NCI-H2227 treated with DMSO at 0.1 percent for 48 hours (cell line): ENCODE results near the gene MYH13.

Source experiments
- DNase-seq: peaks from one replicate; lab custom pipeline; 2025; lab: John Stamatoyannopoulos, UW

MYH13 gene

DNA sequence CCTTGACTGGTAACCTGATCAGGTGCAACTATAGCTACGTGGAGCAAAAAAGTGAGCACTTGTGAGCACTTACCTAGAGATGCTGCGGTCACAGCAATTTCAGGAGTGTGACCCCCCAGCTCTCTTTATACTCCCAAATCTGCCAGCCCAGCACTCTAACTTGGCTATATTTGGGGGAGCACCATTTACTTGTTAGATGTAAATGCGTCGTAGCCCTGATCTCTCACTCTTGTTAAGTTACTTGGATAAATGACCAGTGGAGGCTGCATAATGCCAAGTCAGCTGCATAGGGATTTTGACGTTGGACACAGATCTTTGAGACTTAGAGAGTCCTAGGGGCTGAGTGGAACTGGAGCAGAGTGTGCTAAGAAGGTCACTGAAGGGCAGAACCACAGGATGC lies at the start of gene MYH13:
Gene MYH13 (minus strand): TSS at position 101 of the 400 bp plus-strand sequence. CDS start 8,476 bp downstream, outside the sequence.
- no peak for DNase-seq

DNA sequence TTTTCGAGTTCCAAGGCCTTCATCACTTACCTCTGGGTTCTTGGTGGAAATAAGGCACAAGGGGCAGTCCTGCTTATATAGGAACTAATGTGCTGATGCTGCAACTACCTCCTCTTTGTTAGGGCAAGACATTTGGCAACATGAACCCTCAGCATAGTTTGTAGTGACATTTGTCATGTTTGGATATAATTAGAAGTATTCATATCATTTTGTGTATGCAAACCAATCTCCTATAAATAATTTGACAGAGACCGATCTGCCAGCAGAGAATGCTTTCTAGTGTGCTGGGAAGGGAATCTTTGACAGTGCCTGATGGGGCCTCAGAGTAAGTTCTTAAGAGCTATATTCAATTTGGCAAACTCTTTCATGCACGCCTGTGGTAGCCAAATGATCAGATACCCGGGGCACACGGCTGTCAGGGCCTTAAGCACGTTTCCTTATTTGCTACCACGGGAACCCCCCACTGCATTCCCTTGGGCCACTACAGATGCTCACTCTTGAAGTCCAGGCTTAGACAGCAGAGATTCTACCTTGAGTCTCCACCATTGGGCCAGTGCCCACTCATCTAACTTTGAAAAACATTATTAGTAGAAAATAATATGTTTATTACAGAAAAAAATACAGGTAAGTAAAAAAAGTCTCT lies 49.2 kb upstream of the MYH13 start, which contains the start of gene MYH8:
Gene MYH8 (minus strand): TSS at position 51 of the 643 bp plus-strand sequence. CDS start 1,723 bp downstream, outside the sequence.
- no peak for DNase-seq

- DNase-seq: no peak
These were observed 48.4 kb upstream of the MYH13 start for GRCh38 chr17:10421211-10421610.

- no peak for DNase-seq
These were observed 48.0 kb upstream of the MYH13 start for GRCh38 chr17:10420811-10421210.

- DNase-seq: no peak
These were observed 44.6 kb upstream of the MYH13 start for GRCh38 chr17:10417431-10417830.

- no peak for DNase-seq
These were observed 42.4 kb upstream of the MYH13 start for GRCh38 chr17:10415161-10415560.

- no peak for DNase-seq
These were observed 30.8 kb upstream of the MYH13 start for GRCh38 chr17:10403589-10403988.

DNA sequence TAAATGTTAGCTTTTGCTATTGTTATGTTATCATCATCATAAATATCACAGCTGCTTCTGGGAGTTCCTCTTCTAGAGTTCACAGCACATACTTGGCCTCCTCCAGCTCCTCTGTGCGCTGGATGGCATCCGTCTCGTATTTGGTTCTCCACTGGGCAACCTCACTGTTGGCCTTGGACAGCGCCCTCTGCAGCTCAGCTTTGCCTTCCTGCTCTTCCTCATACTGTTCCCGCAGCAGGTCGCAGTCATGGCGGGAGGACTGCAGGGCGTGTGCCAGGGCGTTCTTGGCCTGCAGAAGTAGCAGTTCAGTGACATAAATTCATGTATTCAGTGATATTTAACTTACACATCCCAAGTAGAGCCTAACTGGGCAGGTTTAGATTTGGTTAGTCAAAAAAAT lies 25.5 kb upstream of the MYH13 start:
- no peak for DNase-seq

GRCh38 chr17:10396524-10397163 lies 23.8 kb upstream of the MYH13 start:
- DNase-seq: no peak

- DNase-seq: no peak
These were observed 21.5 kb upstream of the MYH13 start for GRCh38 chr17:10394201-10394887.

DNA sequence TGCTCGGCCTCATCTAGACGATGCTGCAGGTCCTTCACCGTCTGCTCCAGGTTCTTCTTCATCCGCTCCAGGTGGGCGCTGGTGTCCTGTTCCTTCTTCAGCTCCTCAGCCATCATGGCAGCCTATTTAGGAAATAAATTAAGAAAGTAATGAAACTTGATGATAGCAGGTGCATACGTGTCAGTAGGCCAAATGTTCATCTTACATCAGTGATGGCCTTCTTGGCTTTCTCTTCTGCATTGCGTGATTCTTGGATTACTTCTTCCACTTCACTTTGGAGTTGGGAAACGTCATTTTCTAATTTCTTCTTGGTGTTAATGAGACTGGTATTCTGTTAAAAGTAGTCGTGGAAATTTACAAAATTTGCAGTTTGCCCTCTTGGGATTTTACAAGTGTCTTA lies 20.1 kb upstream of the MYH13 start:
- DNase-seq: no peak

GRCh38 chr17:10385871-10386270 lies 13.1 kb upstream of the MYH13 start:
- DNase-seq: no peak

DNA sequence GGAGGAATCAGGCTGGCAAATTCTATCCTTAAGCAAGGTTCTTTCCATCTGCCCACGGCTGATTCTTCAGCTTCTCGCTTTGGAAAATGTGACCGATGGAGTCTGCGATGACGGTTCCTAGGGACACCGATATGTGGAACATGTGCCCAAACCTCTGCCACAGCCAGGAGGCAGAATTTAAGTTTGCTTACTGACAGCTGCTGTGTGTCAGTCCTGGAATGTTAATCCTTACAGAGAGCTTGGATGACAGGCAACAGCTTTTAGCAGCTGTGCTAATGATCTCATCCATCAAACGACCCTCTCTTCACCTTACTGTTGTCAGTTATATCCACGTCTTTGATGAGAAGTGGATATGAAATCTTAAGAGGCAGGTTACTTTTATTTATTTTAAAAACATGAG lies 11.4 kb upstream of the MYH13 start:
- no peak for DNase-seq

GRCh38 chr17:10380631-10381408 lies 8.0 kb upstream of the MYH13 start:
- no peak for DNase-seq

- DNase-seq: no peak
These were observed 2.7 kb downstream of the MYH13 start for GRCh38 chr17:10370016-10370608.

- DNase-seq: no peak
These were observed 3.6 kb downstream of the MYH13 start for GRCh38 chr17:10369239-10369638.

DNA sequence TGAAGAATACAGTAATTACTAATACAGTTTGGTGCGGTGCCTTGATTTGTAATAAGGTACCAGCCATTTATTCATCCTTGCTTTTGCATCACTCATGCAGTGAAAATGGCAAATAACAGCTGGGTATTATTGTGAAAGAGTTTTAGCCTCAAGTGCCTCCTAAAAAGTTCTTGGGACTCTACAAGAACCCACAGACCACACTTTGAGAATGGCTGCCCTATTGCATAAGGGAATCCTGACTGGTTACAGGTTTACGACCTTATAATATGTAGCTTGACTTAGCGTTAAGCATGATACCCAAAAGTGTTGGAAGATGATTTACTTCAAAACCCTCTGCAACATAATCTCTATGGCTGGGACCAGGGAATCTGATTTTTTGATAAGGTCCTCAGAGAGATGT lies 4.2 kb downstream of the MYH13 start:
- no peak for DNase-seq

DNA sequence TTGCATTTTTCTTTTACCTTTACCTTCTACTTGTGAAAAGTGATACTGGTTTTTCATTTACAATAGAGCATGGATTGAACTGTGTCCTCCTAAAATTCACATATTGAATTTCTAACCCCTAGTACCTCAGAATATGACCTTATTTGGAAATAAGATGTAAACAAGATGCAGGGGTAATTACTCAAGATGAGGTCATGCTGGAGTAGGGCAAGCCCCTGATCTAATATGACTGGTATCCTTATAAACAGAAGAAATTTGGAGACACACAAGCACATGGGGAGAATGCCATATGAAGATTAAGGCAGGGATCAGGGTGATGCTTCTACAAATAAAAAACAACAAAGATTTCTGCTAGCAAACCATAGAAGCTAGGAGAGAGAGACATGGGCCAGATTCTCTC lies 12.2 kb downstream of the MYH13 start:
- DNase-seq: no peak

GRCh38 chr17:10357768-10358167 lies 15.0 kb downstream of the MYH13 start:
- no peak for DNase-seq

- no peak for DNase-seq
These were observed 18.2 kb downstream of the MYH13 start for GRCh38 chr17:10354651-10355050.

DNA sequence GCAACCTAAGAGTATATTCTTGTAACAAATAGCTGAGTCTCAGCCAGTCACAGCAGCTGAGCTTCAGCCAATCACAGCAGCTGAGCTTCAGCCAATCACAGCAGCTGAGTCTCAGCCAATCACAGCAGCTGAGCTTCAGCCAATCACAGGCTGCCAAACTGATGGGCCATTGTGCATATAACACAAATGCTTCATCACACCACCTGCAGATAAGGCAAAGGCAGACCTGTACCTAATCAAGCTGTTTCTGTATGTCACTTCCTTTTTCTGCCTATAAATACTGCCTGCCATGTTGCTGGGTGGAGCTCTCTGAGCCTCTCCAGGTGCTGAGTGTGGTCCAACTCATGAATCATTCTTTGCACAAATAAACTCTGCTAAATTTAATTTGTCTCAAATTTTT lies 19.9 kb downstream of the MYH13 start:
- no peak for DNase-seq

GRCh38 chr17:10349403-10349802 lies 23.4 kb downstream of the MYH13 start:
- no peak for DNase-seq
